Neural progenitor cell (in vitro differentiated cells): Measurements from ENCODE around the gene ADAMTSL5. TPM values are rescaled to one million over a fixed set of nuclear protein-coding genes. Genes with fewer than 3 reads are reported as not detected.

ENCODE experiments used
- DNase-seq: peaks from one replicate; pipeline ENCODE4 v3.0.0-alpha.2; 2016; ENCODE audit warnings: low spot score
- H2AFZ ChIP-seq: fragments of 200-600 bp; sonication (generic); replicated peaks from 2 replicates; pipeline ENCODE4 v1.6.1; 2016; ENCODE audit warnings: antibody characterized with exemption
- H3F3A ChIP-seq: fragments of 200-600 bp; sonication (generic); 2 replicates; pipeline ENCODE4 v1.6.1; 2016; ENCODE audit warnings: antibody characterized with exemption, low read depth
- H3K27ac ChIP-seq: fragments of 200-600 bp; sonication (generic); 2 replicates; pipeline ENCODE4 v1.5.1; 2016; ENCODE audit warnings: mild to moderate bottlenecking
- H3K27me3 ChIP-seq: fragments of 200-600 bp; sonication (generic); 2 replicates; pipeline ENCODE4 v1.6.1; 2016; ENCODE audit warnings: mild to moderate bottlenecking, moderate library complexity
- H3K36me3 ChIP-seq: fragments of 200-600 bp; sonication (generic); 2 replicates; pipeline ENCODE4 v1.5.1; 2016
- H3K4me1 ChIP-seq: fragments of 200-600 bp; sonication (generic); 2 replicates; pipeline ENCODE4 v1.6.1; 2016; ENCODE audit warnings: mixed run types
- H3K4me2 ChIP-seq: fragments of 200-600 bp; sonication (generic); 2 replicates; pipeline ENCODE4 v1.6.1; 2016
- H3K4me3 ChIP-seq: fragments of 200-600 bp; sonication (generic); 2 replicates; pipeline ENCODE4 v1.5.1; 2016
- H3K79me2 ChIP-seq: fragments of 200-600 bp; sonication (generic); 2 replicates; pipeline ENCODE4 v1.6.1; 2016; ENCODE audit warnings: low read depth
- H3K9ac ChIP-seq: fragments of 200-600 bp; sonication (generic); 2 replicates; pipeline ENCODE4 v1.6.1; 2016
- H3K9me3 ChIP-seq: fragments of 200-600 bp; sonication (generic); 2 replicates; pipeline ENCODE4 v1.5.1; 2016; ENCODE audit warnings: low read depth
- H4K20me1 ChIP-seq: fragments of 200-600 bp; sonication (generic); 2 replicates; pipeline ENCODE4 v1.6.1; 2016; ENCODE audit warnings: low read depth
- H3K27ac Mint-ChIP-seq: 3 replicates; pipeline ENCODE4 v1.8.0; 2021; ENCODE audit warnings: mixed read lengths
- H3K27me3 Mint-ChIP-seq: 2 replicates; pipeline ENCODE4 v1.8.0; 2022; ENCODE audit warnings: low read depth, mild to moderate bottlenecking, inconsistent platforms, moderate library complexity, mixed read lengths; ENCODE audit not compliant: insufficient read depth
- H3K36me3 Mint-ChIP-seq: 3 replicates; pipeline ENCODE4 v1.8.0; 2021; ENCODE audit warnings: mixed read lengths
- H3K4me1 Mint-ChIP-seq: 3 replicates; pipeline ENCODE4 v1.8.0; 2021; ENCODE audit warnings: mixed read lengths
- H3K4me3 Mint-ChIP-seq: 3 replicates; pipeline ENCODE4 v1.8.0; 2021; ENCODE audit warnings: mild to moderate bottlenecking, moderate library complexity, mixed read lengths
- H3K9me3 Mint-ChIP-seq: 3 replicates; pipeline ENCODE4 v1.8.0; 2020; ENCODE audit warnings: mixed read lengths
- EZH2 ChIP-seq: fragments of 200-600 bp; sonication (generic); IDR thresholded peaks from 2 replicates; pipeline ENCODE4 v1.6.1; 2017; ENCODE audit warnings: antibody characterized with exemption, mild to moderate bottlenecking, moderate library complexity
- EZH2phosphoT487 ChIP-seq: fragments of 200-600 bp; sonication (generic); IDR thresholded peaks from 2 replicates; pipeline ENCODE4 v1.6.1; 2017; ENCODE audit warnings: antibody characterized with exemption
- total RNA-seq: library from RNA; depleted of rRNA; stranded (reverse); fragments of >200 nt; gene quantifications from 2 replicates; pipeline ENCODE4 v1.2.3, GENCODE V29; 2015; ENCODE audit warnings: low replicate concordance
- TF ChIP-seq, protein P1 (sequence below): fragments of 200-600 bp; sonication (generic); IDR thresholded peaks from 2 replicates; pipeline ENCODE4 v1.5.1; 2017; ENCODE audit warnings: antibody characterized with exemption, mild to moderate bottlenecking

Gene ADAMTSL5
- total RNA-seq, 1 donor from 2014 or later: 0.13 TPM

DNA sequence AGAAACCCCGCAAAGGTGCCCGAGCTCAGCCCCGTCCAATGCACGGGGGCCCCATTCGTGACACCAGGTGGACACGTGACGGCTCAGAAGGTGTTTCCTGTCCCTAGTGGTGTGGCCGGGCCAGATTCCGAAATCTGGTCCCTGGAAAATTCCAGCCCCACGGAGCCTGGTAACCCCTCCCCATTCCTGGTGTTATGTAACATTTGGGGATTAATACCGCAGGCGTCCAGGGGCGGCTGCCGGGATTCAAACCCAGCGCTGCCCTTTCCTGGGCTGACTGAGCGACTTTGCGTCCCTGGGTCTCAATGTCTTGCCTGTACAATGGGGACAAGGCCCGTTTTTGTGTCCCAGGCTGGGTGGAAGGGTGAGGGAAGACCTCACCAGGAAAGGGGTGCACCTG lies 10.0 kb upstream of the ADAMTSL5 start:
- Histone ChIP-seq H3K79me2 (no peaks in the 10 kb centered on the region), H3K36me3 (no peaks in the 10 kb centered on the region), H3F3A (peaks cover 21% of the 10 kb centered on the region), H3K27me3 (peaks cover 94% of the 10 kb centered on the region), H3K4me2 (no peak overlapping the region), H3K4me3 (no peak overlapping the region), H3K9ac (no peak overlapping the region), H4K20me1 (peaks cover 13% of the 10 kb centered on the region), H3K4me1 (no peaks in the 10 kb centered on the region), H3K9me3 (no peaks in the 10 kb centered on the region), H2AFZ (no peak overlapping the region), H3K27ac (no peak overlapping the region)
- DNase-seq: no peak
- Mint-ChIP-seq H3K4me1 (peaks cover 9% of the 10 kb centered on the region), H3K9me3 (peaks cover 6% of the 10 kb centered on the region), H3K27ac (no peak overlapping the region), H3K27me3 (peaks cover 34% of the 10 kb centered on the region), H3K4me3 (no peak overlapping the region), H3K36me3 (peaks cover 5% of the 10 kb centered on the region)
- no peak for TF ChIP-seq EZH2
- TF ChIP-seq, protein P1, sequence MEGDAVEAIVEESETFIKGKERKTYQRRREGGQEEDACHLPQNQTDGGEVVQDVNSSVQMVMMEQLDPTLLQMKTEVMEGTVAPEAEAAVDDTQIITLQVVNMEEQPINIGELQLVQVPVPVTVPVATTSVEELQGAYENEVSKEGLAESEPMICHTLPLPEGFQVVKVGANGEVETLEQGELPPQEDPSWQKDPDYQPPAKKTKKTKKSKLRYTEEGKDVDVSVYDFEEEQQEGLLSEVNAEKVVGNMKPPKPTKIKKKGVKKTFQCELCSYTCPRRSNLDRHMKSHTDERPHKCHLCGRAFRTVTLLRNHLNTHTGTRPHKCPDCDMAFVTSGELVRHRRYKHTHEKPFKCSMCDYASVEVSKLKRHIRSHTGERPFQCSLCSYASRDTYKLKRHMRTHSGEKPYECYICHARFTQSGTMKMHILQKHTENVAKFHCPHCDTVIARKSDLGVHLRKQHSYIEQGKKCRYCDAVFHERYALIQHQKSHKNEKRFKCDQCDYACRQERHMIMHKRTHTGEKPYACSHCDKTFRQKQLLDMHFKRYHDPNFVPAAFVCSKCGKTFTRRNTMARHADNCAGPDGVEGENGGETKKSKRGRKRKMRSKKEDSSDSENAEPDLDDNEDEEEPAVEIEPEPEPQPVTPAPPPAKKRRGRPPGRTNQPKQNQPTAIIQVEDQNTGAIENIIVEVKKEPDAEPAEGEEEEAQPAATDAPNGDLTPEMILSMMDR: no peak
- no peak for TF ChIP-seq EZH2phosphoT487

DNA sequence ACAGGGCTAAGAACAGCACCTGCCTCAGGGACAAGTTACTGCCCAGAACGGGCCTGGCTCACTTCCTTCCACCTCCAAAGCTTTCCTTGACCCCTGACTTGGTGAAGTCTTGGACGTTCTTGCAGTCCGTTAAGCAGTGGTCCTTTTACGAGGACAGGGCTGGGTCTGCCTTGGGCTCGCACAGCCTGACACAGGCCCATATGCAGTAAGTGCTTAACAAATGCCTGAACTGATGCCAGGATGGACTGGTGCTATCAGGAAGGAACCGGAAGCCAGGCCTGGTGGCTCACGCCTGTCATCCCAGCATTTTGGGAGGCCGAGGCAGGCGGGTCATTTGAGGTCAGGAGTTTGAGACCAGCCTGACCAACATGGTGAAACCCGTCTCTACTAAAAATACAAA lies 9.2 kb upstream of the ADAMTSL5 start:
- TF ChIP-seq EZH2 (no peak), EZH2phosphoT487 (no peak)
- TF ChIP-seq, protein P1: no peak
- peaks cover 92% of the 10 kb centered on the region for H3K27me3 ChIP-seq

DNA sequence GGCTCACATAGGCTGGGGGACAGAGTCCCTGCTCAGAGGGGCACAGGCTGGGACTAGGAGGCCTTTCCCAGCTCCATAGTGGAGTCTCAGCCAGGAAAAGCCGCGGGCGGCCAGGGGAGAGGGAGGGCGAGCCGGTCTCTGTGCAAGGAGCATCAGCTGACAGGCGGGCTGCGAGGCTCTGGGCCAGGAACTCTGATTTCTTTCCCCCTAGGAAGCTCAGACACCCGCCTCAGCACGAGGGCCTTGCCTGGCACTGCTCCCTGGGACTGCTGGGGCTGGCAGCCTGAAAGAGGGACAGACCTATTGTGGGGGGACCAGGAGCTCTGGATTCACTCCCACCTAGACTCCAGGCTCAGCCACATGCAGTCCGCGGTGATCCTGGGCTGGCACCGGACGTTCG lies 8.8 kb upstream of the ADAMTSL5 start:
- no peak overlapping the region for H3K4me2 ChIP-seq
- Mint-ChIP-seq H3K4me1 (peaks cover 9% of the 10 kb centered on the region), H3K36me3 (peaks cover 5% of the 10 kb centered on the region), H3K27me3 (peaks cover 38% of the 10 kb centered on the region), H3K4me3 (no peak overlapping the region), H3K9me3 (peaks cover 6% of the 10 kb centered on the region), H3K27ac (no peak overlapping the region)
- TF ChIP-seq EZH2phosphoT487 (no peak), EZH2 (no peak)
- TF ChIP-seq, protein P1: no peak
- no peak overlapping the region for H2AFZ ChIP-seq
- peaks cover 92% of the 10 kb centered on the region for H3K27me3 ChIP-seq
- H3K9me3 ChIP-seq: no peaks in the 10 kb centered on the region
- no peaks in the 10 kb centered on the region for H3K4me1 ChIP-seq
- H3K9ac ChIP-seq: no peak overlapping the region
- no peak overlapping the region for H3K4me3 ChIP-seq
- peaks cover 21% of the 10 kb centered on the region for H3F3A ChIP-seq
- no peak overlapping the region for H3K27ac ChIP-seq
- no peaks in the 10 kb centered on the region for H3K79me2 ChIP-seq
- no peaks in the 10 kb centered on the region for H3K36me3 ChIP-seq
- no peak for DNase-seq
- peaks cover 13% of the 10 kb centered on the region for H4K20me1 ChIP-seq

More for the DNA sequence above, 9.2 kb upstream of the ADAMTSL5 start:
- no peak overlapping the region for H3K27ac ChIP-seq
- H3K36me3 ChIP-seq: no peaks in the 10 kb centered on the region
- no peak overlapping the region for H3K4me2 ChIP-seq
- Mint-ChIP-seq H3K27me3 (peaks cover 34% of the 10 kb centered on the region), H3K4me1 (peaks cover 9% of the 10 kb centered on the region), H3K27ac (no peak overlapping the region), H3K4me3 (no peak overlapping the region), H3K9me3 (peaks cover 6% of the 10 kb centered on the region), H3K36me3 (peaks cover 5% of the 10 kb centered on the region)
- no peaks in the 10 kb centered on the region for H3K79me2 ChIP-seq
- H3K9ac ChIP-seq: no peak overlapping the region
- H2AFZ ChIP-seq: no peak overlapping the region
- no peaks in the 10 kb centered on the region for H3K4me1 ChIP-seq
- H3F3A ChIP-seq: peaks cover 21% of the 10 kb centered on the region
- H4K20me1 ChIP-seq: peaks cover 13% of the 10 kb centered on the region
- H3K9me3 ChIP-seq: no peaks in the 10 kb centered on the region
- H3K4me3 ChIP-seq: no peak overlapping the region
- DNase-seq: no peak
